HL-60 (cell line): ENCODE data around the gene TMC6.
"Not testable (repeated sequence)": the region's sequence is repeated elsewhere in the genome, so short reads cannot be mapped to it uniquely, and the experiment has no call there.

Source experiments
- CTCF ChIP-seq: IDR thresholded peaks from one replicate; pipeline ENCODE4 v1.5.1; 2011; ENCODE audit warnings: low read length, control low read depth, inconsistent platforms; ENCODE audit not compliant: insufficient read depth
- POLR2AphosphoS5 ChIP-seq: IDR thresholded peaks from 2 replicates; pipeline ENCODE4 v1.6.1; 2012; ENCODE audit warnings: low read depth
- TF ChIP-seq, protein P1 (sequence below): IDR thresholded peaks from 2 replicates; pipeline ENCODE4 v1.6.1; 2012; ENCODE audit warnings: low read depth; ENCODE audit not compliant: insufficient replicate concordance

GRCh38 chr17:78115803-78116202, 12.8 kb downstream of the TMC6 start:
- not testable (repeated sequence) for TF ChIP-seq CTCF, POLR2AphosphoS5
- TF ChIP-seq, protein P1, sequence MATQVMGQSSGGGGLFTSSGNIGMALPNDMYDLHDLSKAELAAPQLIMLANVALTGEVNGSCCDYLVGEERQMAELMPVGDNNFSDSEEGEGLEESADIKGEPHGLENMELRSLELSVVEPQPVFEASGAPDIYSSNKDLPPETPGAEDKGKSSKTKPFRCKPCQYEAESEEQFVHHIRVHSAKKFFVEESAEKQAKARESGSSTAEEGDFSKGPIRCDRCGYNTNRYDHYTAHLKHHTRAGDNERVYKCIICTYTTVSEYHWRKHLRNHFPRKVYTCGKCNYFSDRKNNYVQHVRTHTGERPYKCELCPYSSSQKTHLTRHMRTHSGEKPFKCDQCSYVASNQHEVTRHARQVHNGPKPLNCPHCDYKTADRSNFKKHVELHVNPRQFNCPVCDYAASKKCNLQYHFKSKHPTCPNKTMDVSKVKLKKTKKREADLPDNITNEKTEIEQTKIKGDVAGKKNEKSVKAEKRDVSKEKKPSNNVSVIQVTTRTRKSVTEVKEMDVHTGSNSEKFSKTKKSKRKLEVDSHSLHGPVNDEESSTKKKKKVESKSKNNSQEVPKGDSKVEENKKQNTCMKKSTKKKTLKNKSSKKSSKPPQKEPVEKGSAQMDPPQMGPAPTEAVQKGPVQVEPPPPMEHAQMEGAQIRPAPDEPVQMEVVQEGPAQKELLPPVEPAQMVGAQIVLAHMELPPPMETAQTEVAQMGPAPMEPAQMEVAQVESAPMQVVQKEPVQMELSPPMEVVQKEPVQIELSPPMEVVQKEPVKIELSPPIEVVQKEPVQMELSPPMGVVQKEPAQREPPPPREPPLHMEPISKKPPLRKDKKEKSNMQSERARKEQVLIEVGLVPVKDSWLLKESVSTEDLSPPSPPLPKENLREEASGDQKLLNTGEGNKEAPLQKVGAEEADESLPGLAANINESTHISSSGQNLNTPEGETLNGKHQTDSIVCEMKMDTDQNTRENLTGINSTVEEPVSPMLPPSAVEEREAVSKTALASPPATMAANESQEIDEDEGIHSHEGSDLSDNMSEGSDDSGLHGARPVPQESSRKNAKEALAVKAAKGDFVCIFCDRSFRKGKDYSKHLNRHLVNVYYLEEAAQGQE = not testable (repeated sequence)
